WI38 (cell line): Measurements from ENCODE around the gene SPTLC3.
"Not testable (repeated sequence)": the region's sequence is repeated elsewhere in the genome, so short reads cannot be mapped to it uniquely, and the experiment has no call there.

Experiments used
- H3K4me3 ChIP-seq: 2 replicates; pipeline ENCODE4 v1.5.1; 2011; ENCODE audit warnings: low read depth, mild to moderate bottlenecking, control low read depth, low read length
- CTCF ChIP-seq: IDR thresholded peaks from 2 replicates; pipeline ENCODE4 v1.5.1; 2012; ENCODE audit warnings: low read depth, mild to moderate bottlenecking, control low read depth, low read length

SPTLC3 gene

GRCh38 chr20:12976720-12977309 lies 32.0 kb upstream of the SPTLC3 start:
- no peak overlapping the region for H3K4me3 ChIP-seq
- no peak for TF ChIP-seq CTCF

- H3K4me3 ChIP-seq, result no peak overlapping the region
- TF ChIP-seq CTCF, result no peak
These were observed 31.2 kb upstream of the SPTLC3 start for GRCh38 chr20:12977328-12978125.

GRCh38 chr20:12978126-12978394 lies 30.7 kb upstream of the SPTLC3 start:
- H3K4me3 ChIP-seq, result no peak overlapping the region
- TF ChIP-seq CTCF, result no peak

- no peak overlapping the region for H3K4me3 ChIP-seq
- no peak for TF ChIP-seq CTCF
These were observed 29.9 kb upstream of the SPTLC3 start for GRCh38 chr20:12978613-12979495.

GRCh38 chr20:12979713-12980112 lies 29.1 kb upstream of the SPTLC3 start:
- H3K4me3 ChIP-seq, result not testable (repeated sequence)

- H3K4me3 ChIP-seq, result no peak overlapping the region
- no peak for TF ChIP-seq CTCF
These were observed 26.7 kb upstream of the SPTLC3 start for GRCh38 chr20:12982098-12982497.

GRCh38 chr20:12984069-12984765 lies 24.6 kb upstream of the SPTLC3 start:
- no peak overlapping the region for H3K4me3 ChIP-seq
- TF ChIP-seq CTCF, result no peak
